ENCODE data around the gene TMEM132D.
A peak's percentile ranks its signal among the peaks of the same experiment; 100 is the strongest.
"Not testable (repeated sequence)": the region's sequence is repeated elsewhere in the genome, so short reads cannot be mapped to it uniquely, and the experiment has no call there.

TMEM132D gene

GRCh38 chr12:129570796-129571400 is 332.9 kb downstream of the TMEM132D start:
- no peak for DNase-seq

GRCh38 chr12:129566800-129567199 is 337.0 kb downstream of the TMEM132D start:
- DNase-seq = no peak

DNA sequence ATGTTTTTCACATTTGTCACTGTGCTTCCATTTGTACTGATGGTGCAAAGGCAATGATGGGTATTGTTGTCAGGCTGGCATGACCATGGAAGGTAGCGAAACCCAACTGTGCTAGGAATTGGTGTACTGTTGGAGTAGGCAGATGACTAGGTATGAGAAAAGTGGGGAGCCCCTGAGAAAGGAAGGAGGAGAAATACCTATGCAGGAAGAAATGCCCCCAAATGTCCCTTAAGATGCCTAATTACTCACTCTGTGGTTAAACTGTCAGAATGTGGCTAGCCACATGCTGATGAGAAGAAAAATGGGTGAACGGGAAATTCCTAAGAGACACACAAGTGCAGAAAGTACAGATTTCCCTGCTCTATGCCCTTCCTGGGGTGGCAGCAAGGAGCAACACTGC is 339.1 kb downstream of the TMEM132D start:
- no peak for DNase-seq

DNA sequence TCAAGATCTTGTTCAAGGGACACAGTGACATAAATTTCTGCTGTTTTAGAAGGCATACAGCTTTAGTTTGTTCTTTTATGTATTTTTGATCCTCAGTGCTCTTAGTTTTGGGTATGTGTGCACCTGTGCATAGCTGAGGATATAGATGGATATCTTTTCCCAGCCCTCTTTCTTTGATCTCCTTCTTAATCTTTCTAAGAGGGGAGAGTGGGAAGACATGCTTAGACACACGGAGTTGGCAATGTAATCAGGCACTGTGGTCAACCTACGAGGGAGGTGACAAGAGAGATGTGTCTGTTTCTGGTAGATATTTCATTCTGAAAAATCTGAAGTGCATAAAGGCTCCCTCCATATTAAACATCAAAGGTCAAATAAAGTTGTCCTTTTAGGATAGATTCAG is 340.6 kb downstream of the TMEM132D start:
- no peak for DNase-seq

GRCh38 chr12:129561304-129561703 is 342.5 kb downstream of the TMEM132D start:
- DNase-seq = no peak

GRCh38 chr12:129559776-129560175 is 344.0 kb downstream of the TMEM132D start:
- DNase-seq = no peak

GRCh38 chr12:129558036-129558435 is 345.8 kb downstream of the TMEM132D start:
- DNase-seq = no peak

- DNase-seq = no peak
Observed at GRCh38 chr12:129556082-129556481, 347.7 kb downstream of the TMEM132D start.

DNA sequence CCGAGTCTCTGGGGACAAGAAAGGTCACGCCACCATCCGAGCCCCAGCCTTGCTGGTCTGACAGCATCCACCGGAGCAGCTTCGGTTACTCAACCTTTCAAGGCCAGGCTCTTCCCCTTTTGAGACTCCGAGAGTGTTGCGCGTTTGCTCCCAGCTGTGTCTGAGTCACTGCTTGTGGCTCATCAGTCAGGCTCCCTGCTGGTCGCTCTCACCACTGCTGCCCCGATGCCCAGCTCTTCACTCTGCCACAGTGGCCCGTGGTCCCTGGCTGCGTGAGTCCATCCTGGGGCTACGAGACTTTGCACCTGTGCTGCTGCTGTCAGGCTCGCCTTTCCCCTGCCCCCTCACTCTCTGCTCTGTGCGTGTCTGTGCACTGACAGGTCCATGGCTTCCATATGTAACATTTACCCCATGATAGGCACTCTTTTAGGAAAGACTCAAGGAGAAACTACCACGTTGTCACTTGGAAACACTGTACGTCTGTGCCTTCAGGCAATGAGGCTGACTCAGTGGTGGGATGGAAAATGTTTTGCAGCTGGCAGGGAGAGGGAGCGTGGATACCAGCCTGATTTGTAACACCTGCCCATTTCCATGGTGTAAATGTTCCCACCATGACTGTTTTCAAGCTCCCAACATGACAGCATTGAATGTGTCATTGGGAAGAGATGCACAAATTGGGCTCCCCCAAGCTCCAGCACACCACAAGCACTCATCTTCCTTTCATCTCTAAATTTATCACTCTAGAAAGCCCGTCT is 350.7 kb downstream of the TMEM132D start:
- no peak for DNase-seq

DNA sequence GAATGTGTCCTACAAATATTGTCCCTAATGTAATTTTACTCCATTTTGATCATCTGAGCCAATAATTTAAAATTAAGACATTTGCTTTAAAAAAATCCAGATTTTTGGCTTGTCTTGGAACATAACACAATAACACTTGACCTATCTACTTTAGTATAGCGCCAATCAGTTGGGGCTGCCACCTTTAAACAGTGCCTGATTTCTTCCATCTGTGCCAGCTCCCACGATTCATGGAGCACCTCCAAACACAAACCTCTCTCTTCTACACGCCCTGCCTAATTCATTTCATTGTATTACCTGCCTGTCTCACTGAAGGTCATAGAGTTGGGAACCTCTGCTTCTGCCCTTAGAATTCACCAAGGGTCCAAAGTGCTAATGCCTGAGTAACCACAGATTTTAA is 352.4 kb downstream of the TMEM132D start:
- no peak for DNase-seq

GRCh38 chr12:129550353-129550752 is 353.5 kb downstream of the TMEM132D start:
- DNase-seq = peak; percentile 44

DNA sequence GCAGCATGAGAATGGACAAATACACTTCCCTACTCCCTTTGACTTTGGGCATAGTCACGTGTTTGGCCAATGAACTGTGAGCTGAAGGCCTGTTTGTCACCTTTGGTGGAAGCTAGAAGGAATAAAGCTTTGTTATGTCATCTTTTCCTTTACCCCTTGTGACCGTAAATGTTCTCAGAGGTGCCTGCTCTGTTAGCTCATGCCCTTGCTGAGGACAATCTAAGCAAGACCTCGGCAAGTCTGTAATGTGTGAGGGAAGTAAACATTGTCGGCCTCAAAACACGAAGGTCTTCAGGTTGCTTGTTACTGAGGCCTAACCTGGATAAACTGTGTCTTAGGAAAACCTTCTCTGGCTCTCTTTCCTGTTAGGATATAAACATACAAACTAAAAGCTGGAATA is 354.2 kb downstream of the TMEM132D start:
- no peak for DNase-seq

DNA sequence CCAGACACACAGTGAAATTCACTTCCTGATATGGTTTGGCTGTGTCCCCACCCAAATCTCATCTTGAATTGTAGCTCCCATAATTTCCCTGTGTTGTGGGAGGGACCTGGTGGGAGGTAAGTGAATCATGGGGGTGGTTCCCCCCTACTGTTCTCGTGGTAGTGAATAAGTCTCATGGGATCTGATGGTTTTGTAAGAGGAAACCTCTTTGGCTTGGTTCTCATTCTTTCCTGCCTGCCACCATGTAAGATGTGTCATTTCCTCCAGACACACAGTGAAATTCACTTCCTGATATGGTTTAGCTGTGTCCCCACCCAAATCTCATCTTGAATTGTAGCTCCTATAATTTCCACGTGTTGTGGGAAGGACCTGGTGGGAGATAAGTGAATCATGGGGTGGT is 354.8 kb downstream of the TMEM132D start:
- DNase-seq = not testable (repeated sequence)

- no peak for DNase-seq
Observed at GRCh38 chr12:129544716-129545115, 359.1 kb downstream of the TMEM132D start.

- DNase-seq = no peak
Observed at GRCh38 chr12:129540954-129541353, 362.9 kb downstream of the TMEM132D start.

- DNase-seq = no peak
Observed at GRCh38 chr12:129540249-129540648, 363.6 kb downstream of the TMEM132D start.

DNA sequence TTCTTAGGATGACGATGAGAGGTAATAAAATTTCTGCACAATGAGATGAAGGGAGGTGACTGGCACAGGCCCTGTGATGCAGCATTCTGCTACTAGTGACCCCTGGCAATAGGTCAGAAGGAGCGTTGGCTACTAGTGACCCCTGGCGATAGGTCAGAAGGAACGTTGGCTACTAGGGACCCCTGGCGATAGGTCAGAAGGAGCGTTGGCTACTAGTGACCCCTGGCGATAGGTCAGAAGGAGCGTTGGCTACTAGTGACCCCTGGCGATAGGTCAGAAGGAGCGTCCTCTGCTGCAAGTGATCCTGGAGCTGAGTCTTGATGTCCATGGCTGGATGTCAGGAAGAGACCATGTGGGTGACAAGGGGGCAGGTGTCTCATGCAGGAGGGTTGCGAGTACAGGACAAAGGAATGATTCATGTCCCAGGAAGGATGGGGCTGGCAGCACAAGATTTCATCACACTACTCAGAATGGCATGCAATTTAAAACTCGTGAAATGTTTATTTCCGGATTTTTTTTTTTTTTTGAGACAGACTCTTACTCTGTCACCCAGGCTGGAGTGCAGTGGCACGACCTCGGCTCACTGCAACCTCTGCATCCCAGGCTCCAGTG is 365.0 kb downstream of the TMEM132D start:
- not testable (repeated sequence) for DNase-seq

DNA sequence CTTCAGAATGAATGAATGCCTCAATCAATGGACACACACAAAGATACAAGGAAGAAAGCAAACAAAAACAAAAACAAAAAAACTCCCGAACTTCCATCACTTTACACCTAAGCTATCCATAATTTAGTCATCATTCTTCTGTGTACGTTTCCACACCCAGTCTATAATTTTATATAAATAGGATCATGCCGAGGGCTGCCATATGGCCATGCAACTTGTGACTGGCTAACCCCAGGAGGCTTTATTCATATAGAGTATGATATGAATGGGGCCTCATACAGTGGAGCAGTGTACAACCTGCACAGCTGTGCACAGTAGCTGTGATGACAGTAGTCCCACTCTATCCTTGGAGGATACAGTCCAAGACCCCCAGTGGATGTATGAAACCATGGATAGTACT is 365.7 kb downstream of the TMEM132D start:
- no peak for DNase-seq

GRCh38 chr12:129534966-129535750 is 368.7 kb downstream of the TMEM132D start:
- no peak for DNase-seq

GRCh38 chr12:129532707-129533499 is 370.9 kb downstream of the TMEM132D start:
- DNase-seq = no peak

DNA sequence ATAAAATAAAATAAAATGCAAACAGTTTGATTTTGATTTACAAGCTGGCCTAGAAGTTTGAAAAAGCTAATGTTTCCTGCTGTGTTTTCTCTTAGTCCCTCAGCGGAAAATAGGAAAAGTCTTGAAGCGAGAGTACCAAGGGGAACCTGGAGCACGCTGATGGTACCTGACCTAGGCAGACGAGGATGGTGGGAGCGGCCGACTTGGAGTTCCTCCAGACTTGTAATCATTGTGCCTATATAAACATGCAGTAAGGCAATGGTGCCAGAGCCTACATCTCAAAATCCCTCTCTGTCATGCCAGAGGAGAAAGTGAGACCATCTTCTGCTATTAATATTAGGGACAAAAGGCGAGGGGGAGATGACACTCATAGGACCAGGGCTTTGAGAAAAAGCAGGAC is 371.7 kb downstream of the TMEM132D start:
- DNase-seq = no peak

DNA sequence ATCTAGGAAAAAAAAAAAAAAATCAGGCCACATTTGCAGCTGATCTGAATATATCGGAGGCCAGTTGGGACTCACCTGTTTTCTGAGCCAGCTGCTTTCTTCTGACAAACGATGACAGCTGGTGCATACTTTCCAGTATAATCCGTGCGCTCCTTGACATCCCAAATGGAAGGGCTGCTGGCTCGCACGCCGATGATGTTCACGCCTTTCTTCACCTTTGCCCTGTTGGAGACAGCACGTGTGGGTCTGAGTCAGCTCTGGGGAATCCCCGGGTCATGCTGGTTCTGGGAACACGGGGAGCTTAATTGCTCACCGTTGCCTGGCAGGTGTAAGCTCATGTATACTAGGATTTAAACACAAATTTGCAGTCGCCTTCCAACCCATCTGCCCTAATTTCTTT is 372.8 kb downstream of the TMEM132D start:
- DNase-seq = no peak

- no peak for DNase-seq
Observed at GRCh38 chr12:129530517-129530916, 373.3 kb downstream of the TMEM132D start.

Data from SHP77 treated with DMSO at 0.1 percent for 48 hours (cell line).